HepG2 (cell line): ENCODE data around the gene SKIC2. TPM values are rescaled to one million over a fixed set of nuclear protein-coding genes. Genes with fewer than 3 reads are reported as not detected.
"Not testable (repeated sequence)": the region's sequence is repeated elsewhere in the genome, so short reads cannot be mapped to it uniquely, and the experiment has no call there.

Source experiments
- ATAC-seq: fragments of 200-7000 bp; cut with Tn5 transposase; 3 replicates; pipeline ENCODE4 v1.9.1; 2020; ENCODE audit warnings: mild to moderate bottlenecking, moderate library complexity
- BruUV-seq: library from RNA; stranded (reverse); fragments of 400-500 nt; replicated peaks from 2 replicates; lab custom pipeline; 2021; lab: Mats Ljungman, UMichigan
- CTCF ChIA-PET: fragments of 300-600 bp; formaldehyde crosslinking; extraction: SDS; loops from one replicate; lab custom pipeline; 2021; ENCODE audit warnings: low total read pairs, inconsistent platforms, low intra/inter-chr PET ratio; lab: Yijun Ruan, JAX
- POLR2A ChIA-PET: fragments of 350-600 bp; sonication (Branson Sonifier 250); formaldehyde crosslinking; loops from one replicate; lab custom pipeline; 2020; ENCODE audit warnings: antibody characterized with exemption, inconsistent platforms; lab: Yijun Ruan, JAX
- DNase-seq: peaks from one replicate; pipeline ENCODE4 v3.0.0-alpha.2; 2015; ENCODE audit warnings: low spot score
- FAIRE-seq: peaks from 3 replicates; lab custom pipeline; 2011; peaks lifted over from hg19 to GRCh38; lab: Jason Lieb, UNC
- H2AFZ ChIP-seq: one replicate; pipeline ENCODE4 v1.6.1; 2011; ENCODE audit warnings: low read length, inconsistent platforms
- H3K27ac ChIP-seq: fragments of 300-600 bp; 3 replicates; pipeline ENCODE4 v1.8.0; 2011; ENCODE audit warnings: mixed run types, mild to moderate bottlenecking, mixed read lengths, low read length, inconsistent platforms; ENCODE audit not compliant: insufficient read depth; ENCODE audit errors: extremely low read length
- H3K27me3 ChIP-seq, 2 experiments: fragments of 200-600 bp in 1 of 2; 2 replicates in 1 of 2; 3 replicates in 1 of 2; pipeline versions ENCODE4 v1.6.0 to v1.8.0; 2011; ENCODE audit warnings: low read length in 2 of 2, mild to moderate bottlenecking in 2 of 2, moderate library complexity in 2 of 2, inconsistent platforms in 1 of 2; ENCODE audit not compliant: insufficient read depth in 2 of 2, control insufficient read depth in 1 of 2
- H3K36me3 ChIP-seq, 2 experiments: fragments of 200-600 bp in 1 of 2; replicated peaks in 1 of 2; 2 replicates in 1 of 2; 3 replicates in 1 of 2; pipeline versions ENCODE4 v1.5.1 to v1.8.0; 2011; ENCODE audit warnings: low read length in 2 of 2, inconsistent platforms in 1 of 2; ENCODE audit not compliant: insufficient read depth in 2 of 2, control insufficient read depth in 1 of 2
- H3K4me1 ChIP-seq: 2 replicates; pipeline ENCODE4 v1.5.1; 2012; ENCODE audit warnings: low read length, inconsistent platforms; ENCODE audit not compliant: insufficient read depth
- H3K4me2 ChIP-seq: 2 replicates; pipeline ENCODE4 v1.6.0; 2011; ENCODE audit warnings: low read depth, low read length, inconsistent platforms
- H3K4me3 ChIP-seq, 3 experiments: fragments of 200-600 bp in 1 of 3; sonication (generic), shearing (Covaris generic) in 1 of 3; replicated peaks in 1 of 3; 2 replicates each; pipeline ENCODE4 v1.5.1; 2011 to 2016; ENCODE audit warnings: low read length in 3 of 3, inconsistent platforms in 2 of 3, low read depth in 2 of 3, mild to moderate bottlenecking in 2 of 3, control low read depth in 1 of 3, mixed read lengths in 1 of 3; ENCODE audit not compliant: insufficient read depth in 1 of 3
- H3K79me2 ChIP-seq: one replicate; pipeline ENCODE4 v1.6.1; 2011; ENCODE audit warnings: low read length, inconsistent platforms; ENCODE audit not compliant: insufficient read depth
- H3K9ac ChIP-seq: 2 replicates; pipeline ENCODE4 v1.6.0; 2011; ENCODE audit warnings: mild to moderate bottlenecking, low read depth, low read length, inconsistent platforms; ENCODE audit not compliant: insufficient read depth
- H3K9me3 ChIP-seq: 2 replicates; pipeline ENCODE4 v1.5.1; 2012; ENCODE audit warnings: mild to moderate bottlenecking, low read length
- H4K20me1 ChIP-seq: 2 replicates; pipeline ENCODE4 v1.6.0; 2011; ENCODE audit warnings: inconsistent platforms, mild to moderate bottlenecking, low read length, moderate library complexity; ENCODE audit not compliant: insufficient read depth
- POLR2G ChIP-seq: fragments of 200-400 bp; formaldehyde crosslinking; IDR thresholded peaks from 2 replicates; pipeline ENCODE4 v1.6.1; 2018; ENCODE audit warnings: mild to moderate bottlenecking, low read depth, low read length, moderate library complexity
- RXRA ChIP-seq: sonication (generic); formaldehyde crosslinking; IDR thresholded peaks from 2 replicates; pipeline ENCODE4 v1.5.1; 2020; ENCODE audit warnings: missing genetic modification reagents
- ZNF121 ChIP-seq: sonication (generic); formaldehyde crosslinking; IDR thresholded peaks from 2 replicates; pipeline ENCODE4 v1.5.0; 2020; ENCODE audit warnings: mild to moderate bottlenecking, missing genetic modification reagents
- WGBS: methylation state at CpG from one replicate; pipeline ENCODE4 v1.1.6; 2017; ENCODE audit warnings: low lambda C conversion rate; 5-methylcytosine and 5-hydroxymethylcytosine counted together
- in situ Hi-C: cut with HindIII; loops from 2 replicates; pipeline ENCODE4 v1.10.0; 2017; ENCODE audit warnings: low pct_unique_long_range_greater_than_20kb; ENCODE audit not compliant: extremely low pct_ligation_motif_present
- intact Hi-C: fragments of 100-400 bp; cut with micrococcal nuclease; formaldehyde crosslinking; loops from one replicate; pipeline ENCODE4 v1.10.0; 2022; ENCODE audit not compliant: unreplicated experiment
- polyA plus RNA-seq, 8 experiments: library from polyadenylated mRNA; depleted of rRNA in 3 of 8; stranded (reverse) in 7 of 8; unstranded in 1 of 8; fragments of >200 nt; fragmentation: Illumina TruSeq in 4 of 8; extraction: Trizol in 4 of 8; gene quantifications; 2 replicates each; pipeline versions ENCODE4 v1.2.1 to v1.2.3, GENCODE V29; 2011 to 2016; ENCODE audit warnings: low read depth in 4 of 8, missing spikeins in 1 of 8, mixed read lengths in 1 of 8; ENCODE audit not compliant: insufficient read depth in 1 of 8
- total RNA-seq, 5 experiments: library from RNA; depleted of rRNA; stranded (reverse); fragments of >200 nt; fragmentation: Illumina TruSeq; extraction: Trizol; gene quantifications; 2 replicates each; pipeline ENCODE4 v1.2.3, GENCODE V29; 2016; ENCODE audit warnings: low read depth in 1 of 5

The SKIC2 gene
- total and polyA plus RNA-seq, 2 of the 13 experiments (the other 11 are each of a cell fraction or from before 2014, with no cell fraction given), result 67.1 to 68.4 TPM

DNA sequence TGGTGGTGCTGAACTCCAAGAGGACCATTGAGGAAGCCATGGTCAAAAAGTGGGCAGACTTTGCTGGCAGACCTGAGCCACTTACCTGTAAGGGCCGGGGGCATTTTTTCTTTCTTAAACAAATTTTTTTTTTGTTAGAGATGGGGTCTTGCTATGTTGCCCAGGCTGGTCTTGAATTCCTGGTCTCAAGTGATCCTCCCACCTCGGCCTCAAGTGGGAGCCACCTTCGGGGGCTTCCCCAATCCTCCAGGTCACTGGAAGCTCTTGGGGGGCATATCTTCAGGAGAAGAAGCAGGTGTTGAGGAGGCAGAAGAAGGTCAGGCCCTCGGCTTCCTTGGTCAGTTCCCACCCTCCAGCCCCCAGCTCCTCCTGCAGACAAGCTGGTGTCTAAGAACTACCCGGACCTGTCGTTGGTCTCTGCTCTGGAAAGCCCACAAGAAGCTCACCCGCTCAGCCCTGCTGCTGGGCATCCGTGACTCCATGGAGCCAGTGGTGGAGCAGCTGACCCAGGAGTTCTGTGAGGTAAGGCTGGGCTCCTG lies 47.1 kb downstream of the SKIC2 start:
- H3K27me3 ChIP-seq, result not testable (repeated sequence)
- 0 out of 2 replicates have a peak, but pooled peaks have one; percentile 19 for TF ChIP-seq RXRA (CRISPR knock-in tag)
- TF ChIP-seq POLR2G, result peak; percentile 46; the same call in 1 of the 2 replicates
- TF ChIP-seq ZNF121 (CRISPR knock-in tag), result peak; percentile 87
- TF ChIP-seq, all 625 proteins: peak for 3; not testable (repeated sequence) for 622
- H3K79me2 ChIP-seq, H3K9ac ChIP-seq, H3K4me2 ChIP-seq, H3K27ac ChIP-seq, H4K20me1 ChIP-seq, intact Hi-C loops, H3K4me3 ChIP-seq, H2AFZ ChIP-seq, FAIRE-seq, in situ Hi-C loops, H3K9me3 ChIP-seq, CTCF ChIA-PET, BruUV-seq, ATAC-seq, H3K36me3 ChIP-seq: not testable (repeated sequence)
- 69% methylated on average over 5 of the region's 8 CpGs for WGBS
- POLR2A ChIA-PET, result interaction anchor here (0.6 kb wide), 1 partner anchor 965 kb away, joined by 4 read pairs; no protein-coding TSS in a partner anchor
- H3K4me1 ChIP-seq, result peaks cover 34% of the 10 kb centered on the region
- DNase-seq, result peak; percentile 3

- H3K9me3 ChIP-seq, CTCF ChIA-PET, intact Hi-C loops, FAIRE-seq, H2AFZ ChIP-seq, POLR2A ChIA-PET, H3K79me2 ChIP-seq, H3K4me3 ChIP-seq, BruUV-seq, H4K20me1 ChIP-seq, H3K27me3 ChIP-seq, in situ Hi-C loops, H3K27ac ChIP-seq, H3K36me3 ChIP-seq, H3K9ac ChIP-seq: not testable (repeated sequence)
- Histone ChIP-seq H3K4me1 (peaks cover 35% of the 10 kb centered on the region), H3K4me2 (peak overlapping the region; percentile 18; the same call in 1 of the 2 replicates)
- DNase-seq (peak; percentile 20), ATAC-seq (peak; percentile 54)
- 70% methylated on average over 12 of the region's 12 CpGs for WGBS
Measured at GRCh38 chr6:32007086-32007485, 48.1 kb downstream of the SKIC2 start.

GRCh38 chr6:32008037-32008436 lies 49.1 kb downstream of the SKIC2 start:
- H3K4me3 ChIP-seq, POLR2A ChIA-PET, DNase-seq, H2AFZ ChIP-seq, in situ Hi-C loops, H3K27me3 ChIP-seq, H3K36me3 ChIP-seq, H3K4me2 ChIP-seq, H4K20me1 ChIP-seq, FAIRE-seq, H3K9me3 ChIP-seq, BruUV-seq, intact Hi-C loops, H3K27ac ChIP-seq, H3K9ac ChIP-seq, ATAC-seq, H3K79me2 ChIP-seq, CTCF ChIA-PET: not testable (repeated sequence)
- no CpG with 5 or more reads among the region's 24 CpGs for WGBS
- H3K4me1 ChIP-seq, result peaks cover 35% of the 10 kb centered on the region

GRCh38 chr6:32008616-32009015 lies 49.6 kb downstream of the SKIC2 start:
- WGBS, result 81% methylated on average over 6 of the region's 12 CpGs
- FAIRE-seq, result not testable (repeated sequence)

More at GRCh38 chr6:32008616-32009015, 49.6 kb downstream of the SKIC2 start:
- H3K27ac ChIP-seq, POLR2A ChIA-PET, CTCF ChIA-PET, H3K27me3 ChIP-seq, H4K20me1 ChIP-seq, H3K79me2 ChIP-seq, H3K4me2 ChIP-seq, H3K36me3 ChIP-seq, ATAC-seq, H2AFZ ChIP-seq, DNase-seq, H3K9me3 ChIP-seq, H3K9ac ChIP-seq, intact Hi-C loops, H3K4me3 ChIP-seq, in situ Hi-C loops: not testable (repeated sequence)
- peaks cover 35% of the 10 kb centered on the region for H3K4me1 ChIP-seq
- TSS peak; percentile 33 for BruUV-seq
